ENCODE data around the gene ATG4B.

- TF ChIP-seq PATZ1 (CRISPR knock-in tag; IDR thresholded peaks at IDR 0.05; ENCODE audit: borderline replicate concordance) (no peak), ZFP30 (CRISPR knock-in tag; IDR thresholded peaks at IDR 0.05) (no peak), OSR1 (CRISPR knock-in tag; IDR thresholded peaks at IDR 0.05) (no peak)
- TF ChIP-seq, protein P1, sequence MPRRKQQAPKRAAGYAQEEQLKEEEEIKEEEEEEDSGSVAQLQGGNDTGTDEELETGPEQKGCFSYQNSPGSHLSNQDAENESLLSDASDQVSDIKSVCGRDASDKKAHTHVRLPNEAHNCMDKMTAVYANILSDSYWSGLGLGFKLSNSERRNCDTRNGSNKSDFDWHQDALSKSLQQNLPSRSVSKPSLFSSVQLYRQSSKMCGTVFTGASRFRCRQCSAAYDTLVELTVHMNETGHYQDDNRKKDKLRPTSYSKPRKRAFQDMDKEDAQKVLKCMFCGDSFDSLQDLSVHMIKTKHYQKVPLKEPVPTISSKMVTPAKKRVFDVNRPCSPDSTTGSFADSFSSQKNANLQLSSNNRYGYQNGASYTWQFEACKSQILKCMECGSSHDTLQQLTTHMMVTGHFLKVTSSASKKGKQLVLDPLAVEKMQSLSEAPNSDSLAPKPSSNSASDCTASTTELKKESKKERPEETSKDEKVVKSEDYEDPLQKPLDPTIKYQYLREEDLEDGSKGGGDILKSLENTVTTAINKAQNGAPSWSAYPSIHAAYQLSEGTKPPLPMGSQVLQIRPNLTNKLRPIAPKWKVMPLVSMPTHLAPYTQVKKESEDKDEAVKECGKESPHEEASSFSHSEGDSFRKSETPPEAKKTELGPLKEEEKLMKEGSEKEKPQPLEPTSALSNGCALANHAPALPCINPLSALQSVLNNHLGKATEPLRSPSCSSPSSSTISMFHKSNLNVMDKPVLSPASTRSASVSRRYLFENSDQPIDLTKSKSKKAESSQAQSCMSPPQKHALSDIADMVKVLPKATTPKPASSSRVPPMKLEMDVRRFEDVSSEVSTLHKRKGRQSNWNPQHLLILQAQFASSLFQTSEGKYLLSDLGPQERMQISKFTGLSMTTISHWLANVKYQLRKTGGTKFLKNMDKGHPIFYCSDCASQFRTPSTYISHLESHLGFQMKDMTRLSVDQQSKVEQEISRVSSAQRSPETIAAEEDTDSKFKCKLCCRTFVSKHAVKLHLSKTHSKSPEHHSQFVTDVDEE (CRISPR knock-in tag; IDR thresholded peaks at IDR 0.05), result no peak
These were observed 39.9 kb downstream of the ATG4B start for GRCh38 chr2:241677392-241677791.

Measured in SK-N-SH treated with all-trans-retinoic acid at 6 μM for 48 hours (cell line).